ENCODE data around the gene DUSP15.

DNA sequence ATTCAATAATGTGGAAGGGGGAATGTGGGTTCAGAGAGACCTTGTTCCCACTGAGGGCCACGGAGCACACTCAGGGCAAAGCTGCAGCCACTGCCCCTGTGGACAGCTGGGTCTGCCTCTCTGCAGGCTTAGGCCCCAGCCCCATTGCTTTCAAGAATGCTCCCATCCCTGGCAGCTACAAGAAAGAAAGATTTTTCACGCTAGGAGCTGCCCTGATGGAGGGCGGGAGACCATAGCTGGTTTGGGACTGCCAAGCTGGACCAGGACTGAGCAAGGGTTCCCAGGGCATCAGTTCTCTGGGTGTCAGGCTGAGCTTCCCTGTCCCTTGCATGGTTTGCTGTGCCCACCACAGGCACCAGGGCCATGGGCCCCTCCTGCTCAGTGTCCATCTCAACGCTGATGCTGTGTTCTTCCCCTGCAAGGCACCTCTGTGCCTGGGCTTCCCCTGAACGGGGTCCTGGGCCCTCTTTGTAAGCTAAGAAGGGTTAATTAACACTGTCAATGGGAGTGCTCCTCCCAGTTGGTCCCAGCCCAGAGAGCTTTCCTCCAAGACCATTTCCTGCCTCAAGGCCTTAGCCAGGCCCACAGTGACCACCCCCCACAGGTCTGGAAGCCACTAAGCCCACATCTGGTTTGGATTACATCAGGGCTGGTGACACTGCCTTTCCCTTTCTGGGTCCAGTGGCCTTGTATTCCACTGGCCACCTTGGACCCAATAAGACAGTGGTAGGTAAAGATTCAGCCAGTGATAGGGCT, 33.3 kb downstream of the DUSP15 start:
- TF ChIP-seq SP1 (IDR thresholded peaks at IDR 0.05) (no peak), SUZ12 (IDR thresholded peaks at IDR 0.05) (no peak), L3MBTL2 (conservative IDR thresholded peaks at IDR 0.05) (no peak), FOXM1 (IDR thresholded peaks at IDR 0.05; ENCODE audit: borderline replicate concordance) (no peak), TARDBP (IDR thresholded peaks at IDR 0.05) (no peak), LEF1 (IDR thresholded peaks at IDR 0.05; ENCODE audit: borderline replicate concordance) (no peak), CTBP1 (IDR thresholded peaks at IDR 0.05; ENCODE audit: borderline replicate concordance) (no peak), FOXA1 (IDR thresholded peaks at IDR 0.05) (no peak), ELF4 (IDR thresholded peaks at IDR 0.05) (no peak), HDGF (IDR thresholded peaks at IDR 0.05; ENCODE audit: borderline replicate concordance) (no peak), ZNF384 (IDR thresholded peaks at IDR 0.05) (no peak), BHLHE40 (IDR thresholded peaks at IDR 0.05; ENCODE audit: borderline replicate concordance) (no peak), NFRKB (IDR thresholded peaks at IDR 0.05) (no peak)
- TF ChIP-seq, protein P1, sequence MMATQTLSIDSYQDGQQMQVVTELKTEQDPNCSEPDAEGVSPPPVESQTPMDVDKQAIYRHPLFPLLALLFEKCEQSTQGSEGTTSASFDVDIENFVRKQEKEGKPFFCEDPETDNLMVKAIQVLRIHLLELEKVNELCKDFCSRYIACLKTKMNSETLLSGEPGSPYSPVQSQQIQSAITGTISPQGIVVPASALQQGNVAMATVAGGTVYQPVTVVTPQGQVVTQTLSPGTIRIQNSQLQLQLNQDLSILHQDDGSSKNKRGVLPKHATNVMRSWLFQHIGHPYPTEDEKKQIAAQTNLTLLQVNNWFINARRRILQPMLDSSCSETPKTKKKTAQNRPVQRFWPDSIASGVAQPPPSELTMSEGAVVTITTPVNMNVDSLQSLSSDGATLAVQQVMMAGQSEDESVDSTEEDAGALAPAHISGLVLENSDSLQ (IDR thresholded peaks at IDR 0.05): no peak

All from HEK293T (cell line).